Fibroblast of skin of back (primary cell): Measurements from ENCODE around the gene L1CAM.

ENCODE experiments used
- DNase-seq: peaks from one replicate; pipeline ENCODE4 v3.0.0-alpha.2; 2013

L1CAM gene

GRCh38 chrX:153925387-153925738, 39.4 kb upstream of the L1CAM start:
- DNase-seq: no peak

- DNase-seq: peak; percentile 52
Observed at GRCh38 chrX:153924149-153924861, 38.3 kb upstream of the L1CAM start.

- peak; percentile 25 for DNase-seq
Observed at GRCh38 chrX:153922932-153923857, 37.2 kb upstream of the L1CAM start.

- no peak for DNase-seq
Observed at GRCh38 chrX:153921511-153922446, 35.8 kb upstream of the L1CAM start.

GRCh38 chrX:153921070-153921469, 35.1 kb upstream of the L1CAM start:
- DNase-seq: no peak

GRCh38 chrX:153920546-153920945, 34.6 kb upstream of the L1CAM start:
- DNase-seq: no peak

GRCh38 chrX:153919281-153919680, 33.3 kb upstream of the L1CAM start:
- no peak for DNase-seq

- DNase-seq: no peak
Observed at GRCh38 chrX:153917869-153918268, 31.9 kb upstream of the L1CAM start.

- no peak for DNase-seq
Observed at GRCh38 chrX:153913701-153914100, 27.7 kb upstream of the L1CAM start.

- DNase-seq: no peak
Observed at GRCh38 chrX:153913211-153913610, 27.2 kb upstream of the L1CAM start.

GRCh38 chrX:153911798-153912197, 25.8 kb upstream of the L1CAM start:
- no peak for DNase-seq

- DNase-seq: no peak
Observed at GRCh38 chrX:153910446-153910845, 24.5 kb upstream of the L1CAM start.

- DNase-seq: no peak
Observed at GRCh38 chrX:153909980-153910360, 24.0 kb upstream of the L1CAM start.

- no peak for DNase-seq
Observed at GRCh38 chrX:153909024-153909979, 23.3 kb upstream of the L1CAM start.

- no peak for DNase-seq
Observed at GRCh38 chrX:153908219-153908860, 22.4 kb upstream of the L1CAM start.

- DNase-seq: no peak
Observed at GRCh38 chrX:153907456-153907855, 21.5 kb upstream of the L1CAM start.

GRCh38 chrX:153906126-153906917, 20.3 kb upstream of the L1CAM start:
- DNase-seq: no peak

GRCh38 chrX:153905481-153906095, 19.6 kb upstream of the L1CAM start:
- no peak for DNase-seq
